HepG2 (cell line): ENCODE results near the gene STK40.
A peak's percentile ranks its signal among the peaks of the same experiment; 100 is the strongest.

ENCODE experiments used
- CAMTA2 ChIP-seq: sonication (generic); formaldehyde crosslinking; IDR thresholded peaks from 2 replicates; pipeline ENCODE4 v1.4.0; 2020; ENCODE audit warnings: mild to moderate bottlenecking, missing genetic modification reagents, borderline replicate concordance
- EZH2 ChIP-seq: conservative IDR thresholded peaks from 2 replicates; pipeline ENCODE4 v1.6.1; 2012; ENCODE audit warnings: mild to moderate bottlenecking, low read depth, low read length, moderate library complexity
- KAT7 ChIP-seq: IDR thresholded peaks from 2 replicates; pipeline ENCODE4 v1.6.1; 2018; ENCODE audit warnings: borderline replicate concordance, missing compliant biosample characterization
- MAFF ChIP-seq: IDR thresholded peaks from 2 replicates; pipeline ENCODE4 v1.6.1; 2011; ENCODE audit warnings: low read depth, low read length, improper control_type of control experiment
- MAX ChIP-seq: IDR thresholded peaks from 2 replicates; pipeline ENCODE4 v1.6.1; 2012; ENCODE audit warnings: inconsistent platforms
- POLR2AphosphoS5 ChIP-seq: IDR thresholded peaks from 2 replicates; pipeline ENCODE4 v1.6.1; 2012; ENCODE audit warnings: low read depth, low read length
- TCF12 ChIP-seq, 2 experiments: fragments of 450-650 bp in 1 of 2; sonication (generic) in 1 of 2; formaldehyde crosslinking in 1 of 2; IDR thresholded peaks; 2 replicates each; pipeline versions ENCODE4 v1.6.1 to v1.8.0; 2017 to 2022; ENCODE audit warnings: antibody characterized with exemption in 1 of 2, mild to moderate bottlenecking in 1 of 2, missing genetic modification reagents in 1 of 2, moderate library complexity in 1 of 2
- YY1 ChIP-seq: IDR thresholded peaks from 2 replicates; pipeline ENCODE4 v1.6.1; 2011; ENCODE audit warnings: low read length, low read depth, moderate library complexity, mild to moderate bottlenecking; ENCODE audit not compliant: insufficient read depth, insufficient replicate concordance
- ZBTB1 ChIP-seq: sonication (generic); formaldehyde crosslinking; IDR thresholded peaks from 2 replicates; pipeline ENCODE4 v1.4.0; 2020; ENCODE audit warnings: missing genetic modification reagents, borderline replicate concordance
- ZNF207 ChIP-seq: fragments of 450-650 bp; IDR thresholded peaks from 2 replicates; pipeline ENCODE4 v1.6.1; 2016; ENCODE audit warnings: antibody characterized with exemption, borderline replicate concordance
- ZNF331 ChIP-seq: sonication (generic); formaldehyde crosslinking; IDR thresholded peaks from 2 replicates; pipeline ENCODE4 v1.4.0; 2020; ENCODE audit warnings: missing genetic modification reagents
- ZNF484 ChIP-seq: sonication (generic); formaldehyde crosslinking; IDR thresholded peaks from 2 replicates; pipeline ENCODE4 v1.5.1; 2020; ENCODE audit warnings: mild to moderate bottlenecking, low read depth, missing genetic modification reagents, borderline replicate concordance
- TF ChIP-seq, protein P1 (sequence below), 2 experiments: sonication (generic) in 1 of 2; formaldehyde crosslinking in 1 of 2; IDR thresholded peaks; 2 replicates each; pipeline versions ENCODE4 v1.5.1 to v1.6.1; 2011 to 2020; ENCODE audit warnings: borderline replicate concordance in 1 of 2, low read depth in 1 of 2, low read length in 1 of 2, mild to moderate bottlenecking in 1 of 2, missing genetic modification reagents in 1 of 2, moderate library complexity in 1 of 2
- TF ChIP-seq, protein P2 (sequence below): IDR thresholded peaks from 2 replicates; pipeline ENCODE4 v1.6.1; 2018; ENCODE audit warnings: missing genetic modification reagents, mild to moderate bottlenecking, missing compliant biosample characterization

DNA sequence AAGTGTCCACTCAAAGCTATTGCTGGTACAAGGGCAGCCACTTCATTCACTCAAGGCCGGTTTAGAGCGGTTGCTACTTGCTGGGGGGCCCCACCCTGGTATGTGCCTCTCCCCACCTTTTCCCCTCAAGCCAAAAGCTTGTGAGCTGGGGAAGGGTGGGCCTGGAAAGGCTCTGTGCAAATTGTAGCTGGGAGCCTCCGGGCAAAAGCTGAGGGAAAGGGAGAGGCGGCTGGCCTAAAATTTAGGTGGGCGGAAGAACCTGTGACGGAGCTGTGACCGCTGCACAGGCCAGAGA, 79.9 kb downstream of the STK40 start:
- TF ChIP-seq, protein P1, sequence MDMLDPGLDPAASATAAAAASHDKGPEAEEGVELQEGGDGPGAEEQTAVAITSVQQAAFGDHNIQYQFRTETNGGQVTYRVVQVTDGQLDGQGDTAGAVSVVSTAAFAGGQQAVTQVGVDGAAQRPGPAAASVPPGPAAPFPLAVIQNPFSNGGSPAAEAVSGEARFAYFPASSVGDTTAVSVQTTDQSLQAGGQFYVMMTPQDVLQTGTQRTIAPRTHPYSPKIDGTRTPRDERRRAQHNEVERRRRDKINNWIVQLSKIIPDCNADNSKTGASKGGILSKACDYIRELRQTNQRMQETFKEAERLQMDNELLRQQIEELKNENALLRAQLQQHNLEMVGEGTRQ (IDR thresholded peaks at IDR 0.05; ENCODE audit: low read depth, low read length): no peak
- TF ChIP-seq, protein P1 (CRISPR knock-in tag; IDR thresholded peaks at IDR 0.05; ENCODE audit: borderline replicate concordance): no peak
- TF ChIP-seq YY1 (peak; percentile 5), POLR2AphosphoS5 (peak; percentile 40; the same call in 1 of the 2 replicates), ZNF207 (no peak), CAMTA2 (CRISPR knock-in tag) (no peak), MAFF (no peak), EZH2 (no peak), KAT7 (no peak), MAX (no peak), ZNF484 (CRISPR knock-in tag) (no peak), ZBTB1 (no peak), ZNF331 (no peak), TCF12 (IDR thresholded peaks at IDR 0.05) (no peak), TCF12 (CRISPR knock-in tag; IDR thresholded peaks at IDR 0.05) (no peak)
- TF ChIP-seq, protein P2, sequence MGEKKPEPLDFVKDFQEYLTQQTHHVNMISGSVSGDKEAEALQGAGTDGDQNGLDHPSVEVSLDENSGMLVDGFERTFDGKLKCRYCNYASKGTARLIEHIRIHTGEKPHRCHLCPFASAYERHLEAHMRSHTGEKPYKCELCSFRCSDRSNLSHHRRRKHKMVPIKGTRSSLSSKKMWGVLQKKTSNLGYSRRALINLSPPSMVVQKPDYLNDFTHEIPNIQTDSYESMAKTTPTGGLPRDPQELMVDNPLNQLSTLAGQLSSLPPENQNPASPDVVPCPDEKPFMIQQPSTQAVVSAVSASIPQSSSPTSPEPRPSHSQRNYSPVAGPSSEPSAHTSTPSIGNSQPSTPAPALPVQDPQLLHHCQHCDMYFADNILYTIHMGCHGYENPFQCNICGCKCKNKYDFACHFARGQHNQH (CRISPR knock-in tag): no peak
